ENCODE data around the gene SRL.

DNA sequence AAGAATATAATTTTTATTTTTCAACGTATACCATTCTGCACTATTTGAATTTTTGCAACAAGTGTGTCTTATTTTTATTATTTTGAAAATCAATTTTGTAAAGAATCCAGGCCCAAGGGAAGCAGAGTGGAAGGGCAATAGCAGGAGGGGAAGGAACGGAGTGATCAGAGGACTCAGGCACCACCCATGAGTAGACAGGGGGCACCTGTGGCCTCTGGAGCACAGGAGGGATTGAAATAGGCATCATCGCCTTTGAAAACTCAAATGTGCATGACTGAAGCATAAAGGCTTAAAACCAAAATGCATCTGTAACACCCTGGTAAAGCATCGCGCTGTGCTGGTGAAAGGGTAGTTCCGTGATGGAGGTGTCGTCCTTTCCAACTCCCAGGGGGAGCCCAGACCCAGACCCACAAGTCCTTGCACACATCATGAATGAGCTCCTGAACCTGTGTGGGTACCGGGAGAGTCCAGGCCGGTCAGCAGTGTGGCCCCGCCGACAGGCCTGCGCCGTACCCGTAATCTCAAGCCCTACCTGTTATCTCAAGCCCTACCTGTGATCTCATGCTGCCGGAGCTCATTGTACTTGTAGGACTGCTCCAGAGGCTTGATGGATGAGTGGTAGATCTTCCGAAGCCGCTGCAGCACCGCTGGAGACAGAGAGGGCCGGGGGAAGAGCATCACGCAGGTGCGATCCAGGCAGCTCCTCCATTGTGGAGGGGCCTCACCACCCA is 39.1 kb downstream of the SRL start:
- TF ChIP-seq JUN (IDR thresholded peaks at IDR 0.05; ENCODE audit: low read depth, low read length) (no peak), YY1 (IDR thresholded peaks at IDR 0.05; ENCODE audit: low read depth, low read length) (no peak)
- TF ChIP-seq, protein P1, sequence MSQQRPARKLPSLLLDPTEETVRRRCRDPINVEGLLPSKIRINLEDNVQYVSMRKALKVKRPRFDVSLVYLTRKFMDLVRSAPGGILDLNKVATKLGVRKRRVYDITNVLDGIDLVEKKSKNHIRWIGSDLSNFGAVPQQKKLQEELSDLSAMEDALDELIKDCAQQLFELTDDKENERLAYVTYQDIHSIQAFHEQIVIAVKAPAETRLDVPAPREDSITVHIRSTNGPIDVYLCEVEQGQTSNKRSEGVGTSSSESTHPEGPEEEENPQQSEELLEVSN (IDR thresholded peaks at IDR 0.05): no peak

Data from H1 (cell line).